Stomach (tissue), 4 donors: ENCODE results near the gene CHN1.

Experiments
- POLR2AphosphoS5 ChIP-seq, 3 donors: sonication (generic); formaldehyde crosslinking; IDR thresholded peaks; one replicate each; pipeline ENCODE4 v1.6.1; 2016; ENCODE audit warnings: antibody characterized with exemption in 3 of 3
- TF ChIP-seq, protein P1 (sequence below), 7 experiments: fragments of 450-650 bp in 4 of 7; fragments of 200-600 bp in 3 of 7; sonication (generic) in 3 of 7; IDR thresholded peaks; one replicate each; pipeline ENCODE4 v1.5.1; 2016 to 2019; ENCODE audit warnings: antibody characterized with exemption in 7 of 7, control low read depth in 2 of 7, mild to moderate bottlenecking in 1 of 7

DNA sequence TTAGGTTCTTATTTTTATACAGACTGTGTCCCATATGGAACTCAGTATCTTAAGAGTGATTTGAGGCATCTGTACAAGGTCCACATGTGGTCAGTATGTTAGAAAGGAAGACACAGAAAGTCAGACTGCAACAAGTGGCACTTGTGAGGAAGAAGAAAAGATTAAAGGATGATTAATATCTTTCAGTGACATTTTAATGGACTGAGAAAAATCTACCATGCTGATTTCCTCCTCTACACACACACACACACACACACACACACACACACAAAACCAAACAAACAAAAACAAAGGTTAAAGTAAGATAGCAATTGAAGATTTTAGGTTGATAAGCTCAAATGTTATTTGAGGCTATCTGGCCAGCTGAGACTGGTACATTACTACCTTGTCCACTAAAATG lies 146.4 kb downstream of the CHN1 start:
- TF ChIP-seq POLR2AphosphoS5 (IDR thresholded peaks at IDR 0.05): no peak
- TF ChIP-seq, protein P1, sequence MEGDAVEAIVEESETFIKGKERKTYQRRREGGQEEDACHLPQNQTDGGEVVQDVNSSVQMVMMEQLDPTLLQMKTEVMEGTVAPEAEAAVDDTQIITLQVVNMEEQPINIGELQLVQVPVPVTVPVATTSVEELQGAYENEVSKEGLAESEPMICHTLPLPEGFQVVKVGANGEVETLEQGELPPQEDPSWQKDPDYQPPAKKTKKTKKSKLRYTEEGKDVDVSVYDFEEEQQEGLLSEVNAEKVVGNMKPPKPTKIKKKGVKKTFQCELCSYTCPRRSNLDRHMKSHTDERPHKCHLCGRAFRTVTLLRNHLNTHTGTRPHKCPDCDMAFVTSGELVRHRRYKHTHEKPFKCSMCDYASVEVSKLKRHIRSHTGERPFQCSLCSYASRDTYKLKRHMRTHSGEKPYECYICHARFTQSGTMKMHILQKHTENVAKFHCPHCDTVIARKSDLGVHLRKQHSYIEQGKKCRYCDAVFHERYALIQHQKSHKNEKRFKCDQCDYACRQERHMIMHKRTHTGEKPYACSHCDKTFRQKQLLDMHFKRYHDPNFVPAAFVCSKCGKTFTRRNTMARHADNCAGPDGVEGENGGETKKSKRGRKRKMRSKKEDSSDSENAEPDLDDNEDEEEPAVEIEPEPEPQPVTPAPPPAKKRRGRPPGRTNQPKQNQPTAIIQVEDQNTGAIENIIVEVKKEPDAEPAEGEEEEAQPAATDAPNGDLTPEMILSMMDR (IDR thresholded peaks at IDR 0.05): no peak
